ENCODE measurements around the gene MAB21L1.

MAB21L1 gene

DNA sequence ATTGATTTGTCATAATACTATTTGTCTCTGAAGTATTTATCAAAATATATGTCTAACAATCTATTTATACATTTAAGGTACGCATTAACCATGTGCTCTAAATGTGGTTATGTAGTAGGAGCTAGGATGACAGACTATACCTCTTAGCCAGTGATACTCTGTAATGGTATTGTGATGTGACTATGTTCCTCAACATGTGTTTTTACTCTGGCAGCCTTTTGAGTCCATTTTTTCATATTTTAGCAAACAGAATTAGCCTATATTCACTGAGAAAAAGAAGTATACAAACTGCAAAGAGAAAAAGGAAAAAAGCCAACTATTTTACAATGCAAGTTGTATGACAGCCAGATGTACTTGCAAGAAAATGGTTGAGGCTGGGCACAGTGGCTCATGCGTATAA is 26.7 kb downstream of the MAB21L1 start:
- no peak for DNase-seq (ENCODE audit: extremely low read depth in 1 of 2, low read depth in 1 of 2)

GRCh38 chr13:35448465-35448864 is 28.0 kb downstream of the MAB21L1 start:
- no peak for DNase-seq (ENCODE audit: extremely low read depth in 1 of 2, low read depth in 1 of 2)
